GM13977 (cell line): ENCODE data around the gene SHMT1.
A peak's percentile ranks its signal among the peaks of the same experiment; 100 is the strongest.
"Not testable (repeated sequence)": the region's sequence is repeated elsewhere in the genome, so short reads cannot be mapped to it uniquely, and the experiment has no call there.

ENCODE experiments used
- DNase-seq: peaks from one replicate; pipeline ENCODE4 v3.0.0; 2012; ENCODE audit warnings: low spot score
- in situ Hi-C: fragments of 300-500 bp; cut with MboI; formaldehyde crosslinking; loops from one replicate; pipeline ENCODE4 v1.12.0; 2022; ENCODE audit warnings: low sequenced_read_pairs, low pct_unique_long_range_greater_than_20kb, mixed read lengths, inconsistent platforms; ENCODE audit not compliant: unreplicated experiment
- TF ChIP-seq, protein P1 (sequence below): IDR thresholded peaks from 2 replicates; pipeline ENCODE4 v1.5.1; 2012; ENCODE audit warnings: mild to moderate bottlenecking, control low read depth; ENCODE audit not compliant: insufficient read depth; ENCODE audit errors: extremely low read depth, missing control alignments

Gene SHMT1

DNA sequence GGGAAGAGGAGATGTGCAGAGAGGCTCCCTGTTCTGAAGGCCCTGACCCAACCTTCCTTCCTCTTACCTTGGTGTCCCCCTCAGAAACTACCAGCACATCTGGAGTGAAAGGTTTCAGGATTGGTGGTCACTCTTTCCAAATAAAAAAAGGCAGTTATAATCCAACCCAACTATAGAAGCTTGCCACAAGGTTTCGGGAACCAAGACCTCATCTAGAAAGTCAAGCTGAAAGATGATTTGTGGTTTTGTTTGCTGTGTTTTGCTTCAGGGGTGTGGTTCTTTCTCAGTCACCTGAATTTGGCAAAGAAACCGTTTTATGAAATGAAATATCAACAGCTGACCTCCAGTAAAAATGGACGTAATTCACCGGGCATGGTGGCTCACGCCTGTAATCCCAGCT, 19.3 kb downstream of the SHMT1 start:
- in situ Hi-C loops: no loop called here
- peak; percentile 52 for DNase-seq

DNA sequence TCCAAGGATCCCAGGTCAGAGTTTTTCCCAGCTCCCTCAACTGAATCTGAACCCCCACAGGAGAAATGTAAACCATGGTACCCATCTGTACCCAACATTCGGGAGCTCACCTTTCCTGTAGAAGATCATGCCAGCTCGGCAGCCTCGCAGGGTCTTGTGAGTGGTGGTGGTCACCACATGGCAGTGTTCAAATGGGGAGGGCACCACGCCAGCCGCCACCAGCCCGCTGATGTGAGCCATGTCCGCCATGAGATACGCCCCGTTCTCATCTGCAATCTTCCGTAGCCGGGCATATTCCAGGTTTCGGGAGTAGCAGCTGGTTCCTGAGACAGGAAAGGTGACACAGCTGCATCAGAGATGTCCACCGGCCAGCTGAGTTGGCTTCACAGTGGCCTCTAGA, 23.4 kb downstream of the SHMT1 start:
- TF ChIP-seq, protein P1, sequence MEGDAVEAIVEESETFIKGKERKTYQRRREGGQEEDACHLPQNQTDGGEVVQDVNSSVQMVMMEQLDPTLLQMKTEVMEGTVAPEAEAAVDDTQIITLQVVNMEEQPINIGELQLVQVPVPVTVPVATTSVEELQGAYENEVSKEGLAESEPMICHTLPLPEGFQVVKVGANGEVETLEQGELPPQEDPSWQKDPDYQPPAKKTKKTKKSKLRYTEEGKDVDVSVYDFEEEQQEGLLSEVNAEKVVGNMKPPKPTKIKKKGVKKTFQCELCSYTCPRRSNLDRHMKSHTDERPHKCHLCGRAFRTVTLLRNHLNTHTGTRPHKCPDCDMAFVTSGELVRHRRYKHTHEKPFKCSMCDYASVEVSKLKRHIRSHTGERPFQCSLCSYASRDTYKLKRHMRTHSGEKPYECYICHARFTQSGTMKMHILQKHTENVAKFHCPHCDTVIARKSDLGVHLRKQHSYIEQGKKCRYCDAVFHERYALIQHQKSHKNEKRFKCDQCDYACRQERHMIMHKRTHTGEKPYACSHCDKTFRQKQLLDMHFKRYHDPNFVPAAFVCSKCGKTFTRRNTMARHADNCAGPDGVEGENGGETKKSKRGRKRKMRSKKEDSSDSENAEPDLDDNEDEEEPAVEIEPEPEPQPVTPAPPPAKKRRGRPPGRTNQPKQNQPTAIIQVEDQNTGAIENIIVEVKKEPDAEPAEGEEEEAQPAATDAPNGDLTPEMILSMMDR: no peak

More for the DNA sequence above, 19.3 kb downstream of the SHMT1 start:
- TF ChIP-seq, protein P1: no peak

DNA sequence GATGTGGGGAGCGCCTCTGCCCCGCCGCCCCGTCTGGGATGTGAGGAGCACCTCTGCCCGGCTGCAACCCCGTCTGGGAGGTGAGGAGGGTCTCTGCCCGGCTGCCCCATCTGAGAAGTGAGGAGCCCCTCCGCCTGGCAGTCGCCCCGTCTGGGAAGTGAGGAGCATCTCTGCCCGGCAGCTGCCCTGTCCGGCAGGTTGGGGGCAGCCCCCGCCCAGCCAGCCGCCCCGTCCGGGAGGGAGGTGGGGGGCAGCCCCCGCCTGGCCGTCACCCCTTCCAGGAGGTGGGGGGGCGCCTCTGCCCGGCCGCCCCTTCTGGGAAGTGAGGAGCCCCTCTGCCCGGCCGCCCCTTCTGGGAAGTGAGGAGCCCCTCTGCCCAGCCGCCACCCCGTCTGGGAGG, 25.2 kb downstream of the SHMT1 start:
- in situ Hi-C loops, DNase-seq: not testable (repeated sequence)

More for the DNA sequence above, 23.4 kb downstream of the SHMT1 start:
- DNase-seq: no peak
- in situ Hi-C loops: no loop called here

DNA sequence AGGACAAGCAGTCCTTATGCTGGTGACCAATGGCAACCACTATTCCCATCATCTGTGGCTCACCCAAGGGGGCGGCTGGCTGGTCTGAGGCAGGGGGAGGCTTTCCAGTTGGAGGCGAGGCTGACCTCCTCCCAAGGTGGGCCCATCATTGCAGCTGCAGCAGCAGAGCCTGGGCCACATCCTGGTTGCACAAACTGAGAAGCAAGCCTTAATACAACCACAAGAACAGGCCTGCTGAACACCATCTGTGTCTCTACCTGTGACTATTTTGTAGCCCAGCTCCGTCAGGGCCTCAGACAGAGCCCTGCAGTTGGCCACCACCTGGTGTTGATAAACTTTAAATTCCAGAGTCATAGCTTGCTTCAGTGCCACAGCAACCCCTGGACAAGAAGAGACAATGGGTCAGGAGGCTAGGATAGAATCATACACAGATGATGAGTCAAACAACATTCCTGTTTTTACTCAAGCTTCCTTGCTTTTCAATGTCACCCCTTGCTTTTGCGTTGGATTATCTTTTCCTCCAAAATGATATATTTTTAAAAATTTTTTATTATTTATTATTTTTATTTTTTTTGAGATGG, 30.4 kb downstream of the SHMT1 start:
- no peak for DNase-seq

DNA sequence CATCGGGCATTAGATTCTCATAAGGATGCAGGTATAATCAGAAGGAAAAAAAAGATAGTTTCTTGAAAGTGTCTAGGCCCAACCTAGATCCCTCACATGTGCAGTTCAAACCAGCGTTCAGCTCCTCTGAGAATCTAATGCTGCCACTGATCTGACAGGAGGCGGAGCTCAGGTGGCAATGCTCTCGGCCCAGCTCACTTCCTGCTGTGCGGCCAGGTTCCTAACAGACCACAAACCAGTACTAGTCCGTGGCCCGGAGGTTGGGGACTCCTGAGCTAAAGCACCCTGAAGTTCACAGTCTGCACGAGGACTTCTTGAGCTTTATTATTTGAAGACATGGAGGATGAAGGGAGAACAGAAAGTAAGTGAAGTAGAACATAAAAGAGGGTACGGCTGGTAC, 31.5 kb downstream of the SHMT1 start:
- TF ChIP-seq, protein P1: no peak
- in situ Hi-C loops: no loop called here
- DNase-seq: no peak

More for the DNA sequence above, 30.4 kb downstream of the SHMT1 start:
- TF ChIP-seq, protein P1: no peak
- in situ Hi-C loops: no loop called here

DNA sequence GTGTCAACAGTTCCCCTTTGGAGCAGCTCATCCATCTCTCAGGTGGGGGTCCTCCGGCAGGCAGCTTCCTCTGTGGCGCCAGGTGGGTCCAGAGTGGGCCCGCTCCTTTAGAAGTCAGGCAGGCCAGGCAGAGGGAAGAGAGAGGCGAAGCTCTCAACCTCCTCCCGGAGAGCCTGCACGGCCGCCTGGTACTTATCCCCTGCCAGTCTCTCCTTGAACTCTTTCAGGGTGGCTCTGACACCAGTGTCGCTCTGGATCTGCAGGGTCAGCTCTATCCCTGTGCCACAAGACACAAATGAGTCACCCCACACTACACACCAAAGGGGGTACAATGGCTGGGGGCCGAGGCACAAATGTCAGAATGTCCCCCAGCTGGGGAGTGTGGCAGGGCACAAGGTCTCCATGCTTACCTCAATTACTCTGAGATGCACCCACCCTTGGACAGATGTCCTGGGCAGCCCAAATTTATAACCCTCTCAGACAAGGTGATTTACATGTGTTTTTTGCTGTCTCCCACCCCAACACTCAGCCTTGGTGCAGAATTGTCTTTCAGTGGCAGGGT, 34.6 kb downstream of the SHMT1 start:
- in situ Hi-C loops: no loop called here
- no peak for DNase-seq
- TF ChIP-seq, protein P1: no peak

DNA sequence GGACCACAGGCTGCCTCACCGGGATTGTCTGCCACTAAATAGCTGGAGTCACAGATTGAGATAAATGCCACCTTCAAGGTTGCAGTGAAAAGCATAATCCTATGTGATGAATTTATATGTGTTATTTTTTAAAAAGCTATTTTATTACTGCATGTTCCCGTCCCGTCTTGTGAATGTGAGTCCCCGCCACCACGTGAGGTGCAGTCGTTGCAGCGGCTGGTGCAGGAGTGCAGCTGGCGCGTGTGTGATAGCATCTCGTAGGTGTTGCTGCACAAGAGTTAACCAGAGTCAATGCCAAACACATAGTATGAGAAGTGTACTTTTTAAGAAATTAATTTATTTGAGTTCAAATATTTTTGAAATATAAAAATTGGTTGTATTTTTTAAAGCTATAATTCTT, 35.8 kb downstream of the SHMT1 start:
- no peak for DNase-seq
- TF ChIP-seq, protein P1: no peak
- in situ Hi-C loops: no loop called here
